HG03460 (cell line): ENCODE measurements around the gene TACR3.
"Not testable (repeated sequence)": the region's sequence is repeated elsewhere in the genome, so short reads cannot be mapped to it uniquely, and the experiment has no call there.

Source experiments
- ATAC-seq: cut with Tn5 transposase; IDR thresholded peaks from one replicate; pipeline ENCODE4 v1.9.1; 2021; ENCODE audit not compliant: unreplicated experiment

Gene TACR3

GRCh38 chr4:103719830-103720207 lies at the start of gene TACR3:
TSS of gene TACR3 (minus strand) at chr4:103719985. CDS start at chr4:103719675, 310 bp downstream.
- no peak for ATAC-seq

- no peak for ATAC-seq
These were observed 37.8 kb upstream of the TACR3 start for GRCh38 chr4:103757631-103758030.

- no peak for ATAC-seq
These were observed 37.0 kb upstream of the TACR3 start for GRCh38 chr4:103756741-103757140.

GRCh38 chr4:103754844-103755243 lies 35.1 kb upstream of the TACR3 start:
- no peak for ATAC-seq

GRCh38 chr4:103753868-103754653 lies 34.3 kb upstream of the TACR3 start:
- no peak for ATAC-seq

GRCh38 chr4:103723150-103723549 lies 3.4 kb upstream of the TACR3 start:
- not testable (repeated sequence) for ATAC-seq

- no peak for ATAC-seq
These were observed 1.5 kb upstream of the TACR3 start for GRCh38 chr4:103721251-103721650.

GRCh38 chr4:103720661-103721060 lies 876 bp upstream of the TACR3 start:
- no peak for ATAC-seq

- ATAC-seq: no peak
These were observed 518 bp downstream of the TACR3 start for GRCh38 chr4:103719105-103719829.

GRCh38 chr4:103692615-103693014 lies 27.2 kb downstream of the TACR3 start:
- no peak for ATAC-seq

- no peak for ATAC-seq
These were observed 45.8 kb downstream of the TACR3 start for GRCh38 chr4:103673983-103674382.

- not testable (repeated sequence) for ATAC-seq
These were observed 53.0 kb downstream of the TACR3 start for GRCh38 chr4:103666764-103667163.

- ATAC-seq: no peak
These were observed 55.2 kb downstream of the TACR3 start for GRCh38 chr4:103664436-103665075.

- no peak for ATAC-seq
These were observed 71.2 kb downstream of the TACR3 start for GRCh38 chr4:103648541-103648940.

- no peak for ATAC-seq
These were observed 73.8 kb downstream of the TACR3 start for GRCh38 chr4:103645991-103646390.

- no peak for ATAC-seq
These were observed 85.5 kb downstream of the TACR3 start for GRCh38 chr4:103634236-103634635.

- no peak for ATAC-seq
These were observed 93.5 kb downstream of the TACR3 start for GRCh38 chr4:103626296-103626695.

- no peak for ATAC-seq
These were observed 127.9 kb downstream of the TACR3 start for GRCh38 chr4:103591841-103592240.

- ATAC-seq: no peak
These were observed 152.2 kb downstream of the TACR3 start for GRCh38 chr4:103567591-103567990.

GRCh38 chr4:103559178-103559577 lies 160.6 kb downstream of the TACR3 start:
- not testable (repeated sequence) for ATAC-seq
